Gastroesophageal sphincter (tissue), 3 donors: ENCODE data around the gene HECTD4.

Experiments used
- CTCF ChIP-seq, 4 experiments: fragments of 200-600 bp in 2 of 4; fragments of 450-650 bp in 2 of 4; sonication (generic) in 1 of 4; IDR thresholded peaks; one replicate each; pipeline ENCODE4 v1.5.1; 2017 to 2019; ENCODE audit warnings: antibody characterized with exemption in 4 of 4, mild to moderate bottlenecking in 2 of 4, moderate library complexity in 2 of 4
- EP300 ChIP-seq: sonication (generic); formaldehyde crosslinking; IDR thresholded peaks from one replicate; pipeline ENCODE4 v1.6.1; 2017; ENCODE audit warnings: antibody characterized with exemption, mild to moderate bottlenecking
- POLR2A ChIP-seq, 2 donors: fragments of 450-650 bp; IDR thresholded peaks; one replicate each; pipeline ENCODE4 v1.6.1; 2017; ENCODE audit warnings: antibody characterized with exemption in 2 of 2, mild to moderate bottlenecking in 2 of 2, moderate library complexity in 1 of 2

GRCh38 chr12:112309797-112310196 is 72.4 kb downstream of the HECTD4 start:
- TF ChIP-seq EP300 (no peak), CTCF (IDR thresholded peaks at IDR 0.05) (no peak), POLR2A (IDR thresholded peaks at IDR 0.05) (no peak)
